ENCODE data around the gene ETFA.

ETFA gene

GRCh38 chr15:76203346-76204108 is 107.7 kb downstream of the ETFA start:
- TF ChIP-seq ZC3H10 (CRISPR knock-in tag; IDR thresholded peaks at IDR 0.05) (no peak), ESRRG (CRISPR knock-in tag; IDR thresholded peaks at IDR 0.05) (no peak), ARNTL (CRISPR knock-in tag; IDR thresholded peaks at IDR 0.05; ENCODE audit: borderline replicate concordance, low read depth) (no peak), GLIS3 (CRISPR knock-in tag; IDR thresholded peaks at IDR 0.05) (no peak), SNAI2 (CRISPR knock-in tag; IDR thresholded peaks at IDR 0.05) (no peak), ZFP30 (CRISPR knock-in tag; IDR thresholded peaks at IDR 0.05) (no peak), ZFP3 (CRISPR knock-in tag; IDR thresholded peaks at IDR 0.05) (no peak), TOX (CRISPR knock-in tag; IDR thresholded peaks at IDR 0.05; ENCODE audit: borderline replicate concordance) (no peak), ZNF565 (CRISPR knock-in tag; conservative IDR thresholded peaks at IDR 0.05; ENCODE audit: low read depth) (no peak), CSDC2 (CRISPR knock-in tag; IDR thresholded peaks at IDR 0.05) (no peak), OSR1 (CRISPR knock-in tag; IDR thresholded peaks at IDR 0.05) (no peak), CREB5 (CRISPR knock-in tag; IDR thresholded peaks at IDR 0.05; ENCODE audit: low read depth) (no peak), BACH2 (CRISPR knock-in tag; IDR thresholded peaks at IDR 0.05; ENCODE audit: borderline replicate concordance) (no peak)
- TF ChIP-seq, protein P1, sequence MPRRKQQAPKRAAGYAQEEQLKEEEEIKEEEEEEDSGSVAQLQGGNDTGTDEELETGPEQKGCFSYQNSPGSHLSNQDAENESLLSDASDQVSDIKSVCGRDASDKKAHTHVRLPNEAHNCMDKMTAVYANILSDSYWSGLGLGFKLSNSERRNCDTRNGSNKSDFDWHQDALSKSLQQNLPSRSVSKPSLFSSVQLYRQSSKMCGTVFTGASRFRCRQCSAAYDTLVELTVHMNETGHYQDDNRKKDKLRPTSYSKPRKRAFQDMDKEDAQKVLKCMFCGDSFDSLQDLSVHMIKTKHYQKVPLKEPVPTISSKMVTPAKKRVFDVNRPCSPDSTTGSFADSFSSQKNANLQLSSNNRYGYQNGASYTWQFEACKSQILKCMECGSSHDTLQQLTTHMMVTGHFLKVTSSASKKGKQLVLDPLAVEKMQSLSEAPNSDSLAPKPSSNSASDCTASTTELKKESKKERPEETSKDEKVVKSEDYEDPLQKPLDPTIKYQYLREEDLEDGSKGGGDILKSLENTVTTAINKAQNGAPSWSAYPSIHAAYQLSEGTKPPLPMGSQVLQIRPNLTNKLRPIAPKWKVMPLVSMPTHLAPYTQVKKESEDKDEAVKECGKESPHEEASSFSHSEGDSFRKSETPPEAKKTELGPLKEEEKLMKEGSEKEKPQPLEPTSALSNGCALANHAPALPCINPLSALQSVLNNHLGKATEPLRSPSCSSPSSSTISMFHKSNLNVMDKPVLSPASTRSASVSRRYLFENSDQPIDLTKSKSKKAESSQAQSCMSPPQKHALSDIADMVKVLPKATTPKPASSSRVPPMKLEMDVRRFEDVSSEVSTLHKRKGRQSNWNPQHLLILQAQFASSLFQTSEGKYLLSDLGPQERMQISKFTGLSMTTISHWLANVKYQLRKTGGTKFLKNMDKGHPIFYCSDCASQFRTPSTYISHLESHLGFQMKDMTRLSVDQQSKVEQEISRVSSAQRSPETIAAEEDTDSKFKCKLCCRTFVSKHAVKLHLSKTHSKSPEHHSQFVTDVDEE (CRISPR knock-in tag; IDR thresholded peaks at IDR 0.05): no peak
- TF ChIP-seq, protein P2, sequence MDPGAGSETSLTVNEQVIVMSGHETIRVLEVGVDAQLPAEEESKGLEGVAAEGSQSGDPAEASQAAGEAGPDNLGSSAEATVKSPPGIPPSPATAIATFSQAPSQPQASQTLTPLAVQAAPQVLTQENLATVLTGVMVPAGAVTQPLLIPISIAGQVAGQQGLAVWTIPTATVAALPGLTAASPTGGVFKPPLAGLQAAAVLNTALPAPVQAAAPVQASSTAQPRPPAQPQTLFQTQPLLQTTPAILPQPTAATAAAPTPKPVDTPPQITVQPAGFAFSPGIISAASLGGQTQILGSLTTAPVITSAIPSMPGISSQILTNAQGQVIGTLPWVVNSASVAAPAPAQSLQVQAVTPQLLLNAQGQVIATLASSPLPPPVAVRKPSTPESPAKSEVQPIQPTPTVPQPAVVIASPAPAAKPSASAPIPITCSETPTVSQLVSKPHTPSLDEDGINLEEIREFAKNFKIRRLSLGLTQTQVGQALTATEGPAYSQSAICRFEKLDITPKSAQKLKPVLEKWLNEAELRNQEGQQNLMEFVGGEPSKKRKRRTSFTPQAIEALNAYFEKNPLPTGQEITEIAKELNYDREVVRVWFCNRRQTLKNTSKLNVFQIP (CRISPR knock-in tag; IDR thresholded peaks at IDR 0.05; ENCODE audit: borderline replicate concordance, low read depth): no peak
- TF ChIP-seq, protein P3, sequence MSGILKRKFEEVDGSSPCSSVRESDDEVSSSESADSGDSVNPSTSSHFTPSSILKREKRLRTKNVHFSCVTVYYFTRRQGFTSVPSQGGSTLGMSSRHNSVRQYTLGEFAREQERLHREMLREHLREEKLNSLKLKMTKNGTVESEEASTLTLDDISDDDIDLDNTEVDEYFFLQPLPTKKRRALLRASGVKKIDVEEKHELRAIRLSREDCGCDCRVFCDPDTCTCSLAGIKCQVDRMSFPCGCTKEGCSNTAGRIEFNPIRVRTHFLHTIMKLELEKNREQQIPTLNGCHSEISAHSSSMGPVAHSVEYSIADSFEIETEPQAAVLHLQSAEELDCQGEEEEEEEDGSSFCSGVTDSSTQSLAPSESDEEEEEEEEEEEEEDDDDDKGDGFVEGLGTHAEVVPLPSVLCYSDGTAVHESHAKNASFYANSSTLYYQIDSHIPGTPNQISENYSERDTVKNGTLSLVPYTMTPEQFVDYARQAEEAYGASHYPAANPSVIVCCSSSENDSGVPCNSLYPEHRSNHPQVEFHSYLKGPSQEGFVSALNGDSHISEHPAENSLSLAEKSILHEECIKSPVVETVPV (CRISPR knock-in tag; IDR thresholded peaks at IDR 0.05): no peak
- ATAC-seq: no peak

DNA sequence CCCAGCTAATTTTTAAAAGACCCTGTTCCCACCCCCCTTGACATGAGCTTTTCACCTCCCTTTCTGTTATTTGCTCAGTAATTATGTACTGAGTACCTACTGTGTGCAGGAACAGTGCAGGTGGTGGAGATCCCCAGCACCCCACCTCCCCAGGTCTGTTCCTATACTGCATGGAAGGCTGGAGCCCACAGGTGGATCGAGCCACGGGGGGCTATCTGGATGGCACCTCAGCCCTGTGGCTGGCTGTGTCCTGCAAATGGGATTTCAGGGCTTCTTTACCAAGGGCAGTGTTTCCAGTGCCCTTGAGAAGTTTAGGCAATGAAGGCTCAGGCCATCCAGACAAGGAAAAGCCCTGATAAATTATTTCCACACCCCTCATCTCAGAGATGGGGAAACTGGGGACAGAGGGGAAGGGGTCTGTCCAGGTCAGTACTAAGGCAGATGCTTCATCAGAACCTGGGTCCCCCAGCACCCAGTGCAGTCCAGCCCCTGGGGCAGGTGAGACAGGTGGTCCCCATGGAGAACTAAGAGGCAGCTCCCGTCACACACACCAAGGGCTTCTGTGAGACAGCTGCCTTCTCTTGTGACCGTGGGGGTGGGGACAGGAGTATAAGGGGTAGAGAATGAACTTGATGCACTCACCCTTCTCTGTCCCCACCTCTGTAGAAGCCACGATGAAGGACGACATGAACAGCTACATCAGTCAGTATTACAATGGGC is 109.6 kb downstream of the ETFA start:
- ATAC-seq: no peak
- TF ChIP-seq ISL1 (CRISPR knock-in tag; IDR thresholded peaks at IDR 0.05): no peak
- TF ChIP-seq TCF4 (CRISPR knock-in tag; IDR thresholded peaks at IDR 0.05; ENCODE audit: borderline replicate concordance): no peak
- TF ChIP-seq, protein P3 (CRISPR knock-in tag; IDR thresholded peaks at IDR 0.05): no peak
- TF ChIP-seq ZNF8 (CRISPR knock-in tag; IDR thresholded peaks at IDR 0.05): no peak
- TF ChIP-seq RARB (CRISPR knock-in tag; IDR thresholded peaks at IDR 0.05): no peak
- TF ChIP-seq SNAI2 (CRISPR knock-in tag; IDR thresholded peaks at IDR 0.05): no peak
- no peak for TF ChIP-seq BACH2 (CRISPR knock-in tag; IDR thresholded peaks at IDR 0.05; ENCODE audit: borderline replicate concordance)
- TF ChIP-seq ZFP30 (CRISPR knock-in tag; IDR thresholded peaks at IDR 0.05): no peak

DNA sequence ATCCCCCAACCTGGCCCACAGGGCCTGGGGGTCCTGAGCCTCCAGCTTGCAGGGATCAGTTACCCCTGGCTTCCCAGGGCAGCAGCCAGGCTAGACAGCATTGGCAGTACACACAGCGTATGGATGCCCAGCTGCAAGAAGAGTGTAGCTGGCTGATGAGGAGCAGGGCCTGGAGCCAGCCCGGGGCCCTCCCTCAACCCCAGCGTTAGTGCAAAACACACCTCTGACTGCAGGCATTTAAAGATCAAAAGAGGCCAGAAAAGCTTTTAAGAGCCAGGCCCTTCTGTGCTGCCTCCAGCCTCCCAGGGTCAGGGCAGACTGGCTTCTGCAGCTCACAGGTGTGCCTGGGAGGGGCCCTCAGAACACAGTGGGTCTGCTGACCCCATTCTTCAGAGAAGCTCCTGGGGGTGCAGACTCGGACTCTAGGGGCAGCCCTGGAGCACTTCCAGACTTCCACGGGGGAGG is 110.6 kb downstream of the ETFA start:
- no peak for ATAC-seq
- no peak for TF ChIP-seq PPARA (CRISPR knock-in tag; IDR thresholded peaks at IDR 0.05; ENCODE audit: borderline replicate concordance)
- TF ChIP-seq, protein P1 (CRISPR knock-in tag; IDR thresholded peaks at IDR 0.05): no peak
- TF ChIP-seq, protein P2 (CRISPR knock-in tag; IDR thresholded peaks at IDR 0.05; ENCODE audit: borderline replicate concordance, low read depth): no peak
- TF ChIP-seq SNAI2 (CRISPR knock-in tag; IDR thresholded peaks at IDR 0.05): no peak
- no peak for TF ChIP-seq GLIS3 (CRISPR knock-in tag; IDR thresholded peaks at IDR 0.05)
- no peak for TF ChIP-seq BACH2 (CRISPR knock-in tag; IDR thresholded peaks at IDR 0.05; ENCODE audit: borderline replicate concordance)
- TF ChIP-seq ARNTL (CRISPR knock-in tag; IDR thresholded peaks at IDR 0.05; ENCODE audit: borderline replicate concordance, low read depth): no peak
